ENCODE data around the gene RFX4. TPM values are rescaled to one million over a fixed set of nuclear protein-coding genes. Genes with fewer than 3 reads are reported as not detected.

The RFX4 gene
- total RNA-seq, 2 donors from 2014 or later: 10.6 TPM; not detected in 1

- intact Hi-C loops (cut with DNase I): no loop called here
- Histone ChIP-seq H3K27me3 (replicated peaks; ENCODE audit: insufficient read depth) (no peaks in the 10 kb centered on the region), H3K36me3 (no peaks in the 10 kb centered on the region), H3K4me1 (replicated peaks) (no peaks in the 10 kb centered on the region), H3K9me3 (no peaks in the 10 kb centered on the region), H3K4me3 (no peak overlapping the region), H3K27ac (no peak overlapping the region)
- no peak for DNase-seq (ENCODE audit: low spot score)
- TF ChIP-seq POLR2A (IDR thresholded peaks at IDR 0.05) (no peak), POLR2AphosphoS5 (IDR thresholded peaks at IDR 0.05) (no peak), CTCF (IDR thresholded peaks at IDR 0.05) (no peak)
- 80% methylated on average over 4 of the region's 4 CpGs for WGBS
Observed at GRCh38 chr12:106696681-106697417, 114.0 kb downstream of the RFX4 start.

DNA sequence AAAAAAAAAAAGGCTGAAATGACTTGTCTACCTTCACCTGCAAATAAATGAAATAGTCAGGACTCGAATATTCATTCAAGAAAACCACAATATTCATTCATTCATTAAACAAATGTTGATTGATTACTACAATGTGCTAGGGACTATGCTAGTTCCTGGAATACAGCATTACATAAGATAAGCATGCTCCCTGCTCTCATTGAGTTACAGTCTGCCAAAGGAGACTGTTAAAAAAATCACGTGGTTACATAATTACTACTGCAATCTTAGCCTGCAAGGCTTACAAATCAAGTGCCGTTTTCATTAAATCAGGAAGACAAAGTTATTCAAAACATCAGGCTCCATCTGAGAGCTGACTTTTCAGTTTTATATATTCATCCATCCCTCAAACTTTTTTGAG, 121.3 kb downstream of the RFX4 start:
- no peaks in the 10 kb centered on the region for H3K27me3 ChIP-seq (replicated peaks; ENCODE audit: insufficient read depth)
- WGBS: 40% methylated on average over 3 of the region's 3 CpGs
- no peaks in the 10 kb centered on the region for H3K9me3 ChIP-seq
- intact Hi-C loops (cut with DNase I): no loop called here
- H3K36me3 ChIP-seq: no peaks in the 10 kb centered on the region
- no peaks in the 10 kb centered on the region for H3K4me1 ChIP-seq (replicated peaks)
- no peak overlapping the region for H3K4me3 ChIP-seq
- no peak for TF ChIP-seq POLR2AphosphoS5 (IDR thresholded peaks at IDR 0.05)
- TF ChIP-seq CTCF (IDR thresholded peaks at IDR 0.05): no peak
- no peak for TF ChIP-seq POLR2A (IDR thresholded peaks at IDR 0.05)
- no peak for DNase-seq (ENCODE audit: low spot score)
- no peak overlapping the region for H3K27ac ChIP-seq

GRCh38 chr12:106705971-106706370, 123.2 kb downstream of the RFX4 start:
- no peak for DNase-seq (ENCODE audit: low spot score)
- no peak overlapping the region for H3K4me3 ChIP-seq
- H3K4me1 ChIP-seq (replicated peaks): no peaks in the 10 kb centered on the region
- WGBS: 90% methylated on average over 5 of the region's 5 CpGs
- no peaks in the 10 kb centered on the region for H3K36me3 ChIP-seq
- TF ChIP-seq POLR2A (IDR thresholded peaks at IDR 0.05) (no peak), CTCF (IDR thresholded peaks at IDR 0.05) (no peak), POLR2AphosphoS5 (IDR thresholded peaks at IDR 0.05) (no peak)
- intact Hi-C loops (cut with DNase I): no loop called here
- no peak overlapping the region for H3K27ac ChIP-seq
- H3K9me3 ChIP-seq: no peaks in the 10 kb centered on the region
- H3K27me3 ChIP-seq (replicated peaks; ENCODE audit: insufficient read depth): no peaks in the 10 kb centered on the region

DNA sequence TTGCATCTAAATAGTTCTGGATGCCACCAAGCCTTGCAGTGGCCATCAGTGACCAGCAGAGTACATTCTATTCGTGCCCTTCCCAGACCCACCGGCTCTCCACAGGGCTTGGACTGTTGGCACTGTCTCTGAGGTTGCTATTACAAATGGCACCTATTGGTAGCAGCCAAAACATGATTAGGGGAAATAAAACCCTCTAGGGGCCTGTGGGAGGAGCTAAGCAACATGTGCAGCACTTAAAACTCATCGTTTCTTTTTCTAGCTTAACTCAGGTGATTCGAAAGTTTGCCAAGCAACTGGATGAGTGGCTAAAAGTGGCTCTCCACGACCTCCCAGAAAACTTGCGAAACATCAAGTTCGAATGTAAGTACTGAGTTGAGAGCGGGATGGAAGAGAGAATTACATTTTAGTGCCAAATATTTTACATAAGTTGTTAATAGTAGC, 126.3 kb downstream of the RFX4 start:
- intact Hi-C loops (cut with DNase I): no loop called here
- DNase-seq (ENCODE audit: low spot score): no peak

More for the DNA sequence above, 126.3 kb downstream of the RFX4 start:
- WGBS: 80% methylated on average over 8 of the region's 8 CpGs
- Histone ChIP-seq H3K9me3 (no peaks in the 10 kb centered on the region), H3K36me3 (no peaks in the 10 kb centered on the region), H3K4me1 (replicated peaks) (no peaks in the 10 kb centered on the region), H3K27me3 (replicated peaks; ENCODE audit: insufficient read depth) (no peaks in the 10 kb centered on the region), H3K4me3 (no peak overlapping the region), H3K27ac (no peak overlapping the region)
- TF ChIP-seq POLR2AphosphoS5 (IDR thresholded peaks at IDR 0.05): no peak
- no peak for TF ChIP-seq POLR2A (IDR thresholded peaks at IDR 0.05)
- TF ChIP-seq CTCF (IDR thresholded peaks at IDR 0.05): no peak
